CD8-positive, alpha-beta memory T cell (primary cell): ENCODE measurements around the gene TTC9B. TPM values are rescaled to one million over a fixed set of nuclear protein-coding genes. Genes with fewer than 3 reads are reported as not detected.

Experiments used
- CTCF ChIA-PET: fragments of 350-600 bp; sonication (Branson Sonifier 250); formaldehyde crosslinking; loops from one replicate; lab custom pipeline; 2021; ENCODE audit warnings: antibody characterized with exemption; lab: Charles Lee
- POLR2A ChIA-PET: fragments of 350-600 bp; sonication (Branson Sonifier 250); formaldehyde crosslinking; loops from one replicate; lab custom pipeline; 2021; ENCODE audit warnings: antibody characterized with exemption; lab: Charles Lee
- DNase-seq, 5 donors: peaks; one replicate each; pipeline versions ENCODE4 v3.0.0 to v3.0.0-alpha.2; 2020 to 2022; ENCODE audit warnings: mixed read lengths in 1 of 5
- H3K27ac ChIP-seq: one replicate; pipeline ENCODE4 v1.7.0; 2013; ENCODE audit warnings: low read depth, mild to moderate bottlenecking, low read length, moderate library complexity
- H3K27me3 ChIP-seq: 2 replicates; pipeline ENCODE4 v1.7.0; 2013; ENCODE audit warnings: low read length, mild to moderate bottlenecking; ENCODE audit not compliant: insufficient read depth, poor library complexity, severe bottlenecking
- H3K36me3 ChIP-seq: 2 replicates; pipeline ENCODE4 v1.7.0; 2013; ENCODE audit warnings: mild to moderate bottlenecking, low read length, moderate library complexity; ENCODE audit not compliant: insufficient read depth
- H3K4me1 ChIP-seq: 2 replicates; pipeline ENCODE4 v1.7.0; 2013; ENCODE audit warnings: mild to moderate bottlenecking, low read length, moderate library complexity; ENCODE audit not compliant: insufficient read depth
- H3K4me3 ChIP-seq: 2 replicates; pipeline ENCODE4 v1.7.0; 2013; ENCODE audit warnings: mild to moderate bottlenecking, low read length
- H3K9me3 ChIP-seq: 2 replicates; pipeline ENCODE4 v1.7.0; 2013; ENCODE audit warnings: mild to moderate bottlenecking, low read length
- H3K27ac Mint-ChIP-seq, 8 donors: one replicate each; pipeline ENCODE4 v1.8.0; 2020 to 2021; ENCODE audit warnings: mixed read lengths in 8 of 8, mild to moderate bottlenecking in 6 of 8, inconsistent platforms in 3 of 8, moderate library complexity in 3 of 8
- H3K27me3 Mint-ChIP-seq, 2 donors: one replicate each; pipeline ENCODE4 v1.8.0; 2020 to 2021; ENCODE audit warnings: mixed read lengths in 2 of 2, mild to moderate bottlenecking in 1 of 2, moderate library complexity in 1 of 2
- H3K36me3 Mint-ChIP-seq, 3 donors: one replicate each; pipeline ENCODE4 v1.8.0; 2020 to 2021; ENCODE audit warnings: mixed read lengths in 3 of 3, inconsistent platforms in 1 of 3, mild to moderate bottlenecking in 1 of 3
- H3K4me1 Mint-ChIP-seq, 3 donors: one replicate each; pipeline ENCODE4 v1.8.0; 2020 to 2021; ENCODE audit warnings: mixed read lengths in 3 of 3, inconsistent platforms in 1 of 3, mild to moderate bottlenecking in 1 of 3
- H3K4me3 Mint-ChIP-seq, 7 donors: one replicate each; pipeline ENCODE4 v1.8.0; 2020 to 2021; ENCODE audit warnings: mixed read lengths in 7 of 7, mild to moderate bottlenecking in 6 of 7, moderate library complexity in 4 of 7, inconsistent platforms in 2 of 7
- H3K9me3 Mint-ChIP-seq, 5 donors: one replicate each; pipeline ENCODE4 v1.8.0; 2020 to 2022; ENCODE audit warnings: mixed read lengths in 5 of 5, mild to moderate bottlenecking in 3 of 5, moderate library complexity in 2 of 5, inconsistent platforms in 1 of 5
- polyA plus RNA-seq: library from polyadenylated mRNA; unstranded; fragments of 300-500 nt; fragmentation: Illumina TruSeq; gene quantifications from one replicate; pipeline ENCODE4 v1.2.3, GENCODE V29; 2021
- total RNA-seq, 2 experiments: library from RNA; stranded (reverse); gene quantifications; one replicate each; pipeline ENCODE4 v1.2.3, GENCODE V29; 2021

TTC9B gene
- total and polyA plus RNA-seq, 3 experiments from 2014 or later: not detected

DNA sequence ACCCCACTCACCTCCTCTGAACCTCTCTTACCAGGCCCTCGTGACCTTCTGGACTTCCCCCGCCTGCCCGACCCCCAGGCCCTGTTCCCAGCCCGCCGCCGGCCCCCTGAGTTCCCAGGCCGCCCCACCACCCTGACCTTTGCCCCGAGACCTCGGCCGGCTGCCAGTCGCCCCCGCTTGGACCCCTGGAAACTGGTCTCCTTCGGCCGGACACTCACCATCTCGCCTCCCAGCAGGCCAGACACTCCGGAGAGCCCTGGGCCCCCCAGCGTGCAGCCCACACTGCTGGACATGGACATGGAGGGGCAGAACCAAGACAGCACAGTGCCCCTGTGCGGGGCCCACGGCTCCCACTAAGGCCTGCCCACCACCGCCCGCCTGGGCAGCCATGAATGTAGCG lies 3.2 kb downstream of the TTC9B start:
- H3K27me3 Mint-ChIP-seq: peaks cover 23 to 28% of the 10 kb centered on the region in 2 donors
- no peak overlapping the region for H3K4me3 Mint-ChIP-seq
- DNase-seq: no peak
- H3K9me3 Mint-ChIP-seq: peaks cover 0 to 6% (median 0%) of the 10 kb centered on the region in 5 donors
- H3K27ac Mint-ChIP-seq: no peak overlapping the region
- H3K4me3 ChIP-seq: no peak overlapping the region
- CTCF ChIA-PET: no interaction called here
- POLR2A ChIA-PET: interaction anchor here (0.7 kb wide), 1 partner anchor 1422 kb away, joined by 3 read pairs; no protein-coding TSS in a partner anchor
- peaks cover 23% of the 10 kb centered on the region for H3K27me3 ChIP-seq
- H3K36me3 Mint-ChIP-seq: peaks cover 3 to 26% (median 10%) of the 10 kb centered on the region in 3 donors
- no peaks in the 10 kb centered on the region for H3K4me1 ChIP-seq
- H3K4me1 Mint-ChIP-seq: peaks cover 0 to 4% (median 2%) of the 10 kb centered on the region in 3 donors
- H3K36me3 ChIP-seq: no peaks in the 10 kb centered on the region
- H3K9me3 ChIP-seq: no peaks in the 10 kb centered on the region
- H3K27ac ChIP-seq: no peak overlapping the region

DNA sequence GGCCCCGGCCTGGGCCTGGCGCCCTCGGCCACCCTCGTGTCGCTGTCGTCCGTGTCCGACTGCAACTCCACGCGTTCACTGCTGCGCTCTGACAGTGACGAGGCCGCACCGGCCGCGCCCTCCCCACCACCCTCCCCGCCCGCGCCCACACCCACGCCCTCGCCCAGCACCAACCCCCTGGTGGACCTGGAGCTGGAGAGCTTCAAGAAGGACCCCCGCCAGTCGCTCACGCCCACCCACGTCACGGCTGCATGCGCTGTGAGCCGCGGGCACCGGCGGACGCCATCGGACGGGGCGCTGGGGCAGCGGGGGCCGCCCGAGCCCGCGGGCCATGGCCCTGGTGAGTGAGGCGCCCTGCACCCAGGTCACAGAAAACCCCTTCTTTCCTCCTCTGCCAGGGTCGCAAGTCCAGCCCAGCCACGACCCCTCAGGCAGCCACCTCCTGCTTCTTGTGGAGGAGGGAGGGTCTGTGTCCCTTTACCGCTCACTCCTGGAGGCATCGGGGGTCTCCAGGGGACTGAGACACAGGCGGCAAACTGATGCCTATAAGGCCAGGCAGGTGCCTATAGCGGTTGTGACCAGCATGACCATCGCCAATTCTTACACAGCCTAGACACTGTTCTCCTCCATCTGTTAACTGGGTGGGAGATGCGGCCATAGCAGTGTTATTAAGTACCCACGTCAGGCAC lies 4.2 kb downstream of the TTC9B start:
- Mint-ChIP-seq H3K9me3 (peaks cover 0 to 6% (median 0%) of the 10 kb centered on the region in 5 donors), H3K4me3 (no peak overlapping the region), H3K36me3 (peaks cover 3 to 32% (median 11%) of the 10 kb centered on the region in 3 donors), H3K27ac (no peak overlapping the region), H3K27me3 (peaks cover 18 to 19% of the 10 kb centered on the region in 2 donors), H3K4me1 (peaks cover 0 to 4% (median 2%) of the 10 kb centered on the region in 3 donors)
- H3K27ac ChIP-seq: no peak overlapping the region
- no peaks in the 10 kb centered on the region for H3K36me3 ChIP-seq
- no peaks in the 10 kb centered on the region for H3K4me1 ChIP-seq
- H3K27me3 ChIP-seq: peaks cover 23% of the 10 kb centered on the region
- no peaks in the 10 kb centered on the region for H3K9me3 ChIP-seq
- H3K4me3 ChIP-seq: no peak overlapping the region
- POLR2A ChIA-PET: no interaction called here
- CTCF ChIA-PET: no interaction called here
- no peak for DNase-seq

DNA sequence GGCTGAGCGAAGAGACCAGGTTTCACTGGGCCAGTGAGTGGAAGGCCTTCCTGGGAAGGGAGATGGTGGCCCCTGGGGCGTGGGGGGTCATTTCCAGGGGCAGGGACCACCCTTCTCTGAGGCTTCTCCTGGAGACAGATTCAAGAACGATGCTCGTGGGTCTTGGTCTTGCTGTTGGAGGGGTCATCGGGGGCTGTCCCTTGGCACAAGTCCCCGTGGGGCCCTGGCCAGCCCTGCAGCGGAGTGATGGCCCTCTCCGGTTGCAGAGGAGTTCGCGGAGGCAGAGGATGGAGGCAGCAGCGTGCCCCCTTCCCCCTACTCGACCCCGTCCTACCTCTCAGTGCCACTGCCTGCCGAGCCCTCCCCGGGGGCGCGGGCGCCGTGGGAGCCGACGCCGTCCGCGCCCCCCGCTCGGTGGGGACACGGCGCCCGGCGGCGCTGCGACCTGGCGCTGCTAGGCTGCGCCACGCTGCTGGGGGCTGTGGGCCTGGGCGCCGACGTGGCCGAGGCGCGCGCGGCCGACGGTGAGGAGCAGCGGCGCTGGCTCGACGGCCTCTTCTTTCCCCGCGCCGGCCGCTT lies 4.8 kb downstream of the TTC9B start:
- no peaks in the 10 kb centered on the region for H3K4me1 ChIP-seq
- CTCF ChIA-PET: no interaction called here
- Mint-ChIP-seq H3K36me3 (peaks cover 3 to 36% (median 11%) of the 10 kb centered on the region in 3 donors), H3K27me3 (peaks cover 12 to 16% of the 10 kb centered on the region in 2 donors), H3K27ac (no peak overlapping the region), H3K4me1 (peaks cover 0 to 4% (median under 1%) of the 10 kb centered on the region in 3 donors), H3K4me3 (no peak overlapping the region), H3K9me3 (peaks cover 0 to 6% (median 0%) of the 10 kb centered on the region in 5 donors)
- POLR2A ChIA-PET: no interaction called here
- DNase-seq: no peak
- no peak overlapping the region for H3K27ac ChIP-seq
- H3K9me3 ChIP-seq: no peaks in the 10 kb centered on the region
- H3K27me3 ChIP-seq: peaks cover 18% of the 10 kb centered on the region
- H3K4me3 ChIP-seq: no peak overlapping the region
- H3K36me3 ChIP-seq: no peaks in the 10 kb centered on the region

DNA sequence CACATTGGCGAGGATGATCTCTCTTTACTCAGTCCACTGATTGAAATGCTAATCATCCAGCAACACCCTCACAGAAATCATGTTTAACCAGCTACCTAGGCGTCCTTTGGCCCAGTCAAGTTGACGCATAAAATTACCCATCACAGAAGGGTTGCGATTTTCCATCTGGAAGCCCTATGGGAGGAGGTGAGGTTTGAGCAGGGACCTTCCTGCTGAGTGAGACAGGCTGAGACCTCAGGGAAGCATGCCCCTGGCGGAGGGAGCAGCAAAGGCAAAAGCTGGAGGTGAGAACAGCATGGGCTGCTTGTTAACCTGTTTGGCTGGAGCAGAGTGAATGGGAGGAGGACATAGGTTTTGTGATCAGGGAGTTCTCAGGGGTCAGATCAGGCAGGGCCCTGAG lies 7.3 kb downstream of the TTC9B start:
- no peaks in the 10 kb centered on the region for H3K9me3 ChIP-seq

DNA sequence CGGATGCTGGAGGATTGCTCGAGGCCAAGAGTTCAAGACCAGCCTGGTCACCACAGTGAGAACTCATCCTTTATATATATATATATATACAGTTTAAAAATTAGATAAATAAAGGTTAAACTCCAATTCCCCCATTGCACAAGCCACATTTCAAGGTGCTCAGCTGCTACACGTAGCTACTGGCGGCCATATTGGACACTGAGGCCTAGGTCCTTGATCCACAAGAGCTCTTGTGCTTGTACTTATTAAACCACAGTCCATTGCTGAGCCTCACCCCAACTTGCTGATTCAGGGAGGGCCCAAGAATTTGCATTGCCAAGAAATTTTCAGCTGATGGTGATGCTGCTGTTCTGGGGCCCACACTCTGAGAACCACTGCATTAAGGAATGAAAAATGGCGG lies 9.6 kb downstream of the TTC9B start:
- no peaks in the 10 kb centered on the region for H3K9me3 ChIP-seq
- H3K36me3 ChIP-seq: no peaks in the 10 kb centered on the region
- Mint-ChIP-seq H3K4me1 (no peaks in the 10 kb centered on the region), H3K27me3 (no peaks in the 10 kb centered on the region), H3K27ac (no peak overlapping the region), H3K9me3 (no peaks in the 10 kb centered on the region), H3K4me3 (no peak overlapping the region), H3K36me3 (peaks cover 7 to 58% (median 13%) of the 10 kb centered on the region in 3 donors)
- no peak overlapping the region for H3K4me3 ChIP-seq
- no peaks in the 10 kb centered on the region for H3K4me1 ChIP-seq
- ChIA-PET CTCF (no interaction called here), POLR2A (no interaction called here)
- no peak for DNase-seq
- H3K27me3 ChIP-seq: no peaks in the 10 kb centered on the region
- no peak overlapping the region for H3K27ac ChIP-seq

More for the DNA sequence above, 7.3 kb downstream of the TTC9B start:
- ChIA-PET POLR2A (no interaction called here), CTCF (no interaction called here)
- H3K4me3 Mint-ChIP-seq: no peak overlapping the region
- no peaks in the 10 kb centered on the region for H3K4me1 Mint-ChIP-seq
- Histone ChIP-seq H3K36me3 (no peaks in the 10 kb centered on the region), H3K4me1 (no peaks in the 10 kb centered on the region), H3K27me3 (no peaks in the 10 kb centered on the region), H3K4me3 (no peak overlapping the region), H3K27ac (no peak overlapping the region)
- peaks cover 3 to 42% (median 10%) of the 10 kb centered on the region in 3 donors for H3K36me3 Mint-ChIP-seq
- peaks cover 0 to 2% of the 10 kb centered on the region in 2 donors for H3K27me3 Mint-ChIP-seq
- peak overlapping the region in 1 of 8 donors; percentile 22 for H3K27ac Mint-ChIP-seq
- DNase-seq: no peak
- no peaks in the 10 kb centered on the region for H3K9me3 Mint-ChIP-seq

DNA sequence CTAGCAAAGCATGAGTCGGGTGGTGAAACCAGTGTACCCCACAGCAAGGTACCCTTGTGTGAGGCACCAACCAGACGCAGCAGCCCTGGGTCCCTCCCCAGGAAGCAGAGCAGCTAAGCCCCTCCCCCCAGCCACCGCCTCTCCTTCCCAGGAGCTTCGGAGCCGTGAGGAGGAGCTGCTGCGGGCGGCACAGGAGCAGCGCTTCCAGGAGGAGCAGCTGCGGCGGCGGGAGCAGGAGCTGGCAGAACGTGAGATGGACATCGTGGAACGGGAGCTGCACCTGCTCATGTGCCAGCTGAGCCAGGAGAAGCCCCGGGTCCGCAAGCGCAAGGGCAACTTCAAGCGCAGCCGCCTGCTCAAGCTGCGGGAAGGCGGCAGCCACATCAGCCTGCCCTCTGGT lies 12.4 kb downstream of the TTC9B start:
- Histone ChIP-seq H3K4me3 (no peak overlapping the region), H3K4me1 (no peaks in the 10 kb centered on the region), H3K27me3 (no peaks in the 10 kb centered on the region), H3K36me3 (no peaks in the 10 kb centered on the region), H3K9me3 (no peaks in the 10 kb centered on the region), H3K27ac (no peak overlapping the region)
- Mint-ChIP-seq H3K4me3 (no peak overlapping the region), H3K4me1 (no peaks in the 10 kb centered on the region), H3K27ac (peak overlapping the region in 1 of 8 donors; percentile 38), H3K9me3 (no peaks in the 10 kb centered on the region), H3K27me3 (no peaks in the 10 kb centered on the region), H3K36me3 (peaks cover 8 to 50% (median 8%) of the 10 kb centered on the region in 3 donors)
- no peak for DNase-seq
- ChIA-PET CTCF (no interaction called here), POLR2A (interaction anchor here (0.8 kb wide), 1 partner anchor 377 kb away, joined by 3 read pairs; no protein-coding TSS in a partner anchor)

DNA sequence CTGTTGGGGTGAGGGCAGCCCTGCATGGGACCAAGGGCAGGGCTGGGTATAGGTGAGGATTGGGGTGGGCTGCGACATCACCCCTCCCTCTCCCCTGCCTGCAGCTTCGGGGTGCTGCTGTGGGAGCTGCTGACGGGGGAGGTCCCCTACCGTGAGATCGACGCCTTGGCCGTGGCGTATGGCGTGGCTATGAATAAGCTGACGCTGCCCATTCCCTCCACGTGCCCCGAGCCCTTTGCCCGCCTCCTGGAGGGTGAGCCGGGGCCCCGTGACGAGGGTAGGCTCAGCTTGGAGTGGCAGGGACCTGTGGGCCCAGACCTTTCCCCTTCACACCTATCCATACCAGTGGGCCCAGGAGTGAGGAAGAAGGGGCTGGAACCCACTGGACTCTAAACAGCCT lies 13.8 kb downstream of the TTC9B start:
- H3K27me3 ChIP-seq: no peaks in the 10 kb centered on the region
- no peak overlapping the region for H3K27ac ChIP-seq
- Mint-ChIP-seq H3K36me3 (peaks cover 8 to 42% (median 9%) of the 10 kb centered on the region in 3 donors), H3K9me3 (no peaks in the 10 kb centered on the region), H3K4me1 (no peaks in the 10 kb centered on the region), H3K27me3 (no peaks in the 10 kb centered on the region), H3K4me3 (no peak overlapping the region), H3K27ac (peak overlapping the region in 1 of 8 donors; percentile 33)
- no peaks in the 10 kb centered on the region for H3K9me3 ChIP-seq
- H3K36me3 ChIP-seq: no peaks in the 10 kb centered on the region
- CTCF ChIA-PET: interaction anchor here (0.9 kb wide), 1 partner anchor 64 kb away, joined by 3 read pairs; no protein-coding TSS in a partner anchor
- POLR2A ChIA-PET: interaction anchor here (0.6 kb wide), 1 partner anchor 1347 kb away, joined by 5 read pairs; no protein-coding TSS in a partner anchor
- H3K4me3 ChIP-seq: no peak overlapping the region
- no peaks in the 10 kb centered on the region for H3K4me1 ChIP-seq
- no peak for DNase-seq
